ENCODE data around the gene PPP3R2. TPM values are rescaled to one million over a fixed set of nuclear protein-coding genes. Genes with fewer than 3 reads are reported as not detected.

Gene PPP3R2
- total RNA-seq, 4 donors from 2014 or later: not detected

DNA sequence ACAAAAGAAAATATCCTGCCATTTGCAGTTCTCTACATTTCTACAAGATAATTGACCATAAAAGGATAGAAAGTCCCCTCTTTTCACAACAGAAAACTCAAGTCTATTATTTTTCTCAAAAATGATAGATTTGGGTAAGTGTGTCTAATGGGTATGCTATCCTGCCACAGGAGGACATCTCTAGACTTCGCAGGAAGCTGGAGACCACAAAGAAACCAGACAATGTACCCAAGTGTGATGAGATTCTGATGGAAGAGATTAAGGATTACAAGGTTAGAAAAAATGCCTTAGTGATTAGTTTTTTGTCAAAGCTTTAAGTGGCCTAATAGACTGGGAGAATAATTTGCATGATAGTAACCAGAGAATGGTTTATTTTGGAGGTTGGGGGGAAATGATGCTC lies 33.0 kb downstream of the PPP3R2 start:
- TF ChIP-seq, protein P1, sequence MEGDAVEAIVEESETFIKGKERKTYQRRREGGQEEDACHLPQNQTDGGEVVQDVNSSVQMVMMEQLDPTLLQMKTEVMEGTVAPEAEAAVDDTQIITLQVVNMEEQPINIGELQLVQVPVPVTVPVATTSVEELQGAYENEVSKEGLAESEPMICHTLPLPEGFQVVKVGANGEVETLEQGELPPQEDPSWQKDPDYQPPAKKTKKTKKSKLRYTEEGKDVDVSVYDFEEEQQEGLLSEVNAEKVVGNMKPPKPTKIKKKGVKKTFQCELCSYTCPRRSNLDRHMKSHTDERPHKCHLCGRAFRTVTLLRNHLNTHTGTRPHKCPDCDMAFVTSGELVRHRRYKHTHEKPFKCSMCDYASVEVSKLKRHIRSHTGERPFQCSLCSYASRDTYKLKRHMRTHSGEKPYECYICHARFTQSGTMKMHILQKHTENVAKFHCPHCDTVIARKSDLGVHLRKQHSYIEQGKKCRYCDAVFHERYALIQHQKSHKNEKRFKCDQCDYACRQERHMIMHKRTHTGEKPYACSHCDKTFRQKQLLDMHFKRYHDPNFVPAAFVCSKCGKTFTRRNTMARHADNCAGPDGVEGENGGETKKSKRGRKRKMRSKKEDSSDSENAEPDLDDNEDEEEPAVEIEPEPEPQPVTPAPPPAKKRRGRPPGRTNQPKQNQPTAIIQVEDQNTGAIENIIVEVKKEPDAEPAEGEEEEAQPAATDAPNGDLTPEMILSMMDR (IDR thresholded peaks at IDR 0.05; ENCODE audit: low read depth): no peak

DNA sequence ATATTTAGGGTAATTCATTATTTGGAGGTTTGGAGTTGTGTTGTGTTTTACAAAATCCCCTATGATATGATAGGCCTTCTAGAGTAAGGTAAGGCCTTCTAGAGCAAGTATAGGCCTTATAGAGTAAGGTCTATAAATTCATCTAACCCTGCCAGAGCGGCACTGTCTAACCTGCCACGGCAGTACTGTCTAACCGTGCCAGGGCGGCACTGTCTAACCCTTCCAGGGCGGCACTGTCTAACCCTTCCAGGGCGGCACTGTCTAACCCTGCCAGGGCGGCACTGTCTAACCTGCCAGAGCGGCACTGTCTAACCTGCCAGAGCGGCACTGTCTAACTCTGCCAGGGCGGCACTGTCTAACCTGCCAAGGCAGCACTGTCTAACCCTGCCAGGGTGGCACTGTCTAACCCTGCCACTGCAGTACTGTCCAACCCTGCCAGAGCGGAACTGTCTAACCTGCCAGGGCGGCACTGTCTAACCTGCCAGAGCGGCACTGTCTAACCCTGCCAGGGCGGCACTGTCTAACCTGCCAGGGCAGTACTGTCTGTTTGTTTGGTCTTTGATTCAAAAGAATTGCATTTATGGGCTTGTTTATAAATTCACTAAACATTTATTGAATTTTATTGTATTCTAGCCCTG lies 51.6 kb downstream of the PPP3R2 start:
- TF ChIP-seq, protein P1 (IDR thresholded peaks at IDR 0.05; ENCODE audit: low read depth): no peak

Other genes with a start within 250 kb of the PPP3R2 start
- gene BAAT, start 210.0 kb downstream of the PPP3R2 start, total RNA-seq: not detected
- gene MRPL50, start 196.4 kb downstream of the PPP3R2 start, total RNA-seq: 10 to 100 TPM in 1 of 4 donors, 1 to 10 TPM in 3; 7.3 to 17.9 (median 8.1) TPM
- 10 to 100 TPM; 24.6 to 31.9 (median 29.5) TPM for gene ZNF189, start 196.1 kb downstream of the PPP3R2 start, total RNA-seq
- gene ALDOB, start 159.2 kb downstream of the PPP3R2 start, total RNA-seq: not detected
- 10 to 100 TPM; 21.5 to 23.2 (median 22.9) TPM for gene RNF20, start 61.1 kb downstream of the PPP3R2 start, total RNA-seq
- under 1 TPM in 2 of 4 donors, not detected in 2; under 0.01 to 0.17 TPM for gene GRIN3A, start 143.7 kb upstream of the PPP3R2 start, total RNA-seq